ENCODE data around the gene LARP4B. TPM values are rescaled to one million over a fixed set of nuclear protein-coding genes. Genes with fewer than 3 reads are reported as not detected.
A peak's percentile ranks its signal among the peaks of the same experiment; 100 is the strongest.

The LARP4B gene
- total RNA-seq, 1 donor from 2014 or later, result 114 TPM

GRCh38 chr10:905503-905902 lies 26.0 kb downstream of the LARP4B start:
- Mint-ChIP-seq H3K9me3 (ENCODE audit: low read depth) (no peaks in the 10 kb centered on the region), H3K36me3 (ENCODE audit: insufficient read depth) (peaks cover 23% of the 10 kb centered on the region), H3K4me1 (ENCODE audit: low read depth) (peaks cover 17% of the 10 kb centered on the region), H3K4me3 (ENCODE audit: low read depth) (no peak overlapping the region), H3K27me3 (no peaks in the 10 kb centered on the region), H3K27ac (peak overlapping the region; percentile 38)
- TF ChIP-seq, protein P1, sequence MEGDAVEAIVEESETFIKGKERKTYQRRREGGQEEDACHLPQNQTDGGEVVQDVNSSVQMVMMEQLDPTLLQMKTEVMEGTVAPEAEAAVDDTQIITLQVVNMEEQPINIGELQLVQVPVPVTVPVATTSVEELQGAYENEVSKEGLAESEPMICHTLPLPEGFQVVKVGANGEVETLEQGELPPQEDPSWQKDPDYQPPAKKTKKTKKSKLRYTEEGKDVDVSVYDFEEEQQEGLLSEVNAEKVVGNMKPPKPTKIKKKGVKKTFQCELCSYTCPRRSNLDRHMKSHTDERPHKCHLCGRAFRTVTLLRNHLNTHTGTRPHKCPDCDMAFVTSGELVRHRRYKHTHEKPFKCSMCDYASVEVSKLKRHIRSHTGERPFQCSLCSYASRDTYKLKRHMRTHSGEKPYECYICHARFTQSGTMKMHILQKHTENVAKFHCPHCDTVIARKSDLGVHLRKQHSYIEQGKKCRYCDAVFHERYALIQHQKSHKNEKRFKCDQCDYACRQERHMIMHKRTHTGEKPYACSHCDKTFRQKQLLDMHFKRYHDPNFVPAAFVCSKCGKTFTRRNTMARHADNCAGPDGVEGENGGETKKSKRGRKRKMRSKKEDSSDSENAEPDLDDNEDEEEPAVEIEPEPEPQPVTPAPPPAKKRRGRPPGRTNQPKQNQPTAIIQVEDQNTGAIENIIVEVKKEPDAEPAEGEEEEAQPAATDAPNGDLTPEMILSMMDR (IDR thresholded peaks at IDR 0.05; ENCODE audit: unreplicated experiment), result no peak
- DNase-seq (ENCODE audit: low spot score, unreplicated experiment), result no peak

DNA sequence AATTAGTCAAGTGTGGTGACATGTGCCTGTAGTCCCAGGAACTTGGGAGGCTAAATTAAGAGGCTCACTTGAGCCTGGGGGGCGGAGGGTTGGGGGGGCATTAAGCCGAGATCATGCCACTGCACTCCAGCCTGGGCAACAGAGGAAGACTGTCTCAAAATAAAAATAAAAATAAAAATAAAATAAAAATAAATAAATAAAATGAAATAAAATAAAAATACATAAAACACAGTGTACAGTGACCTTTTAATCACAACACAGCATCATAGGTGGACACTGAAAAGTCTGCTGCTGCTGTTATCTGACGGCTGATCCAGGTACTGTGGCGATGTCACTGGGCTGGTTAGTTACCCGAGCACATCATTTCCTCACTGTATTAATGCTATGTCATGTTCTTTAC lies 27.1 kb downstream of the LARP4B start:
- no peaks in the 10 kb centered on the region for H3K9me3 Mint-ChIP-seq (ENCODE audit: low read depth)
- TF ChIP-seq, protein P1 (IDR thresholded peaks at IDR 0.05; ENCODE audit: unreplicated experiment), result no peak
- no peaks in the 10 kb centered on the region for H3K27me3 Mint-ChIP-seq
- H3K4me1 Mint-ChIP-seq (ENCODE audit: low read depth), result peaks cover 12% of the 10 kb centered on the region
- DNase-seq (ENCODE audit: low spot score, unreplicated experiment), result no peak
- peak overlapping the region; percentile 41 for H3K27ac Mint-ChIP-seq
- H3K4me3 Mint-ChIP-seq (ENCODE audit: low read depth), result no peak overlapping the region
- H3K36me3 Mint-ChIP-seq (ENCODE audit: insufficient read depth), result peaks cover 18% of the 10 kb centered on the region

- DNase-seq (ENCODE audit: low spot score, unreplicated experiment), result no peak
- H3K27me3 Mint-ChIP-seq, result no peaks in the 10 kb centered on the region
- peak overlapping the region; percentile 31 for H3K27ac Mint-ChIP-seq
- no peaks in the 10 kb centered on the region for H3K9me3 Mint-ChIP-seq (ENCODE audit: low read depth)
- peaks cover 16% of the 10 kb centered on the region for H3K4me1 Mint-ChIP-seq (ENCODE audit: low read depth)
- TF ChIP-seq, protein P1 (IDR thresholded peaks at IDR 0.05; ENCODE audit: unreplicated experiment), result no peak
- H3K36me3 Mint-ChIP-seq (ENCODE audit: insufficient read depth), result peaks cover 5% of the 10 kb centered on the region
- H3K4me3 Mint-ChIP-seq (ENCODE audit: low read depth), result no peak overlapping the region
Observed at GRCh38 chr10:898141-898540, 33.4 kb downstream of the LARP4B start.

GRCh38 chr10:896982-897381 lies 34.5 kb downstream of the LARP4B start:
- no peak overlapping the region for H3K4me3 Mint-ChIP-seq (ENCODE audit: low read depth)
- H3K36me3 Mint-ChIP-seq (ENCODE audit: insufficient read depth), result peaks cover 2% of the 10 kb centered on the region
- no peaks in the 10 kb centered on the region for H3K9me3 Mint-ChIP-seq (ENCODE audit: low read depth)
- H3K27me3 Mint-ChIP-seq, result no peaks in the 10 kb centered on the region
- DNase-seq (ENCODE audit: low spot score, unreplicated experiment), result no peak
- no peak overlapping the region for H3K27ac Mint-ChIP-seq
- TF ChIP-seq, protein P1 (IDR thresholded peaks at IDR 0.05; ENCODE audit: unreplicated experiment), result no peak
- H3K4me1 Mint-ChIP-seq (ENCODE audit: low read depth), result peaks cover 16% of the 10 kb centered on the region

- Mint-ChIP-seq H3K4me3 (ENCODE audit: low read depth) (no peak overlapping the region), H3K9me3 (ENCODE audit: low read depth) (no peaks in the 10 kb centered on the region), H3K27me3 (no peaks in the 10 kb centered on the region), H3K4me1 (ENCODE audit: low read depth) (peaks cover 16% of the 10 kb centered on the region), H3K27ac (no peak overlapping the region), H3K36me3 (ENCODE audit: insufficient read depth) (no peaks in the 10 kb centered on the region)
- no peak for DNase-seq (ENCODE audit: low spot score, unreplicated experiment)
- TF ChIP-seq, protein P1 (IDR thresholded peaks at IDR 0.05; ENCODE audit: unreplicated experiment), result no peak
Observed at GRCh38 chr10:895324-895723, 36.2 kb downstream of the LARP4B start.
